HEK293T (cell line): ENCODE results near the gene RBM6.

Experiments used
- CTCF ChIA-PET: fragments of 350-600 bp; formaldehyde crosslinking; extraction: SDS; loops from one replicate; lab custom pipeline; 2021; ENCODE audit warnings: antibody characterized with exemption, inconsistent platforms; lab: Yijun Ruan, JAX
- POLR2A ChIA-PET: fragments of 350-600 bp; formaldehyde crosslinking; extraction: SDS; loops from one replicate; lab custom pipeline; 2020; ENCODE audit warnings: antibody characterized with exemption, inconsistent platforms; lab: Yijun Ruan, JAX
- DNase-seq: peaks from one replicate; pipeline ENCODE4 v3.0.0; 2012; ENCODE audit warnings: mixed read lengths; ENCODE audit errors: extremely low spot score
- ARNT ChIP-seq: fragments of 450-650 bp; IDR thresholded peaks from 2 replicates; pipeline ENCODE4 v1.6.1; 2017; ENCODE audit warnings: mild to moderate bottlenecking
- BHLHE40 ChIP-seq: fragments of 450-650 bp; IDR thresholded peaks from 2 replicates; pipeline ENCODE4 v1.6.1; 2016; ENCODE audit warnings: mild to moderate bottlenecking, moderate library complexity, borderline replicate concordance
- CTBP1 ChIP-seq: fragments of 450-650 bp; IDR thresholded peaks from 2 replicates; pipeline ENCODE4 v1.6.1; 2016; ENCODE audit warnings: borderline replicate concordance
- ELF4 ChIP-seq: fragments of 450-650 bp; IDR thresholded peaks from 2 replicates; pipeline ENCODE4 v1.6.1; 2017; ENCODE audit warnings: antibody characterized with exemption
- FOXA1 ChIP-seq: fragments of 450-650 bp; IDR thresholded peaks from 2 replicates; pipeline ENCODE4 v1.6.1; 2016; ENCODE audit warnings: mild to moderate bottlenecking
- FOXK2 ChIP-seq: fragments of 450-650 bp; IDR thresholded peaks from 2 replicates; pipeline ENCODE4 v1.6.1; 2016; ENCODE audit warnings: mild to moderate bottlenecking
- FOXM1 ChIP-seq: fragments of 450-650 bp; IDR thresholded peaks from 2 replicates; pipeline ENCODE4 v1.6.1; 2017; ENCODE audit warnings: mild to moderate bottlenecking, borderline replicate concordance
- HDGF ChIP-seq: fragments of 450-650 bp; IDR thresholded peaks from 2 replicates; pipeline ENCODE4 v1.6.1; 2017; ENCODE audit warnings: antibody characterized with exemption, borderline replicate concordance
- L3MBTL2 ChIP-seq: fragments of 450-650 bp; conservative IDR thresholded peaks from 2 replicates; pipeline ENCODE4 v1.6.1; 2016; ENCODE audit warnings: mild to moderate bottlenecking
- LEF1 ChIP-seq: fragments of 450-650 bp; IDR thresholded peaks from 2 replicates; pipeline ENCODE4 v1.6.1; 2017; ENCODE audit warnings: mild to moderate bottlenecking, borderline replicate concordance
- NFRKB ChIP-seq: fragments of 450-650 bp; IDR thresholded peaks from 2 replicates; pipeline ENCODE4 v1.6.1; 2016; ENCODE audit warnings: mild to moderate bottlenecking, moderate library complexity
- SP1 ChIP-seq: fragments of 450-650 bp; IDR thresholded peaks from 2 replicates; pipeline ENCODE4 v1.6.1; 2017
- SUZ12 ChIP-seq: fragments of 450-650 bp; IDR thresholded peaks from 2 replicates; pipeline ENCODE4 v1.6.1; 2016; ENCODE audit warnings: mild to moderate bottlenecking
- TARDBP ChIP-seq: fragments of 450-650 bp; IDR thresholded peaks from 2 replicates; pipeline ENCODE4 v1.6.1; 2016
- ZNF384 ChIP-seq: fragments of 450-650 bp; IDR thresholded peaks from 2 replicates; pipeline ENCODE4 v1.6.1; 2016
- TF ChIP-seq, protein P1 (sequence below): fragments of 450-650 bp; IDR thresholded peaks from 2 replicates; pipeline ENCODE4 v1.6.1; 2016

The RBM6 gene

GRCh38 chr3:50100956-50101845 is 161.3 kb downstream of the RBM6 start:
- POLR2A ChIA-PET: interaction anchor here (0.7 kb wide), 1 partner anchor 12 kb away, joined by 3 read pairs; the partner anchor contains the start of gene RBM5

DNA sequence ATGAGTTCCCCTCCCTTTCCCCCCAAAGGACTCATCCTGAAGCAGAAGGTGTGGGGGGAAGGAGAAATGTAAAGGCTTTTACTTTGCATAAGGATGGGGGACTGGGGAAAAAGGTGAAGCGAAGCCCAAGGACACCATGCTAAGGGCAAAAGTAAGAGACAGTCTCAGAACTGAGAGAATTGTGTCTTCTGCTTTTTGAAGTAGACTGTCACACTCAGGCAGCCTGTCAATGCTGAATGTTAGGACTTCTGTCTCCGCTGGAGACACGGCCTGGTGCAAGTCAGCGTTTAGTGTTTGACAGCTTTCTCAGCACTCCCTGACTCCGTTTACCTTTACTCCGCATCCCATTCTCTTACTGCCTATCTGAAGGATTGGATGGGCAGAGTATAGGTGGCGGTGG is 162.6 kb downstream of the RBM6 start:
- CTCF ChIA-PET: no interaction called here
- TF ChIP-seq L3MBTL2 (no peak), FOXM1 (no peak), LEF1 (no peak), NFRKB (no peak), ZNF384 (no peak), SUZ12 (no peak), BHLHE40 (no peak), HDGF (no peak), FOXK2 (no peak), FOXA1 (no peak), CTBP1 (no peak)
- TF ChIP-seq, protein P1, sequence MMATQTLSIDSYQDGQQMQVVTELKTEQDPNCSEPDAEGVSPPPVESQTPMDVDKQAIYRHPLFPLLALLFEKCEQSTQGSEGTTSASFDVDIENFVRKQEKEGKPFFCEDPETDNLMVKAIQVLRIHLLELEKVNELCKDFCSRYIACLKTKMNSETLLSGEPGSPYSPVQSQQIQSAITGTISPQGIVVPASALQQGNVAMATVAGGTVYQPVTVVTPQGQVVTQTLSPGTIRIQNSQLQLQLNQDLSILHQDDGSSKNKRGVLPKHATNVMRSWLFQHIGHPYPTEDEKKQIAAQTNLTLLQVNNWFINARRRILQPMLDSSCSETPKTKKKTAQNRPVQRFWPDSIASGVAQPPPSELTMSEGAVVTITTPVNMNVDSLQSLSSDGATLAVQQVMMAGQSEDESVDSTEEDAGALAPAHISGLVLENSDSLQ: no peak
- POLR2A ChIA-PET: no interaction called here
- no peak for DNase-seq

More at GRCh38 chr3:50100956-50101845, 161.3 kb downstream of the RBM6 start:
- no peak for TF ChIP-seq NFRKB
- TF ChIP-seq LEF1: no peak
- TF ChIP-seq ARNT: no peak
- no peak for TF ChIP-seq FOXA1
- CTCF ChIA-PET: no interaction called here
- no peak for DNase-seq

GRCh38 chr3:50111757-50112156 is 171.8 kb downstream of the RBM6 start:
- TF ChIP-seq ELF4: no peak
- no peak for TF ChIP-seq NFRKB
- no peak for TF ChIP-seq FOXA1
- TF ChIP-seq CTBP1: no peak
- TF ChIP-seq, protein P1: no peak
- TF ChIP-seq TARDBP: no peak
- TF ChIP-seq ARNT: no peak
- POLR2A ChIA-PET: no interaction called here
- CTCF ChIA-PET: interaction anchor here (0.7 to 1.7 kb wide), 2 partner anchors 9 to 129 kb away, joined by 3 to 5 read pairs; no protein-coding TSS in a partner anchor
- no peak for DNase-seq

- TF ChIP-seq ARNT (no peak), FOXA1 (no peak)
- no peak for DNase-seq
- CTCF ChIA-PET: interaction anchor here (0.5 to 1.7 kb wide), 2 partner anchors 8 to 234 kb away, joined by 5 to 6 read pairs; no protein-coding TSS in a partner anchor
- POLR2A ChIA-PET: no interaction called here
These were observed 172.5 kb downstream of the RBM6 start for GRCh38 chr3:50112462-50112861.

- POLR2A ChIA-PET: no interaction called here
- TF ChIP-seq ZNF384 (no peak), FOXK2 (no peak), FOXA1 (no peak), BHLHE40 (no peak), SUZ12 (no peak), CTBP1 (no peak), NFRKB (no peak), FOXM1 (no peak), SP1 (no peak), ELF4 (no peak), HDGF (no peak), TARDBP (no peak), L3MBTL2 (no peak), LEF1 (no peak), ARNT (no peak)
- TF ChIP-seq, protein P1: no peak
- CTCF ChIA-PET: interaction anchor here (0.6 kb wide), 1 partner anchor 416 kb away, joined by 3 read pairs; no protein-coding TSS in a partner anchor
- DNase-seq: no peak
These were observed 177.2 kb downstream of the RBM6 start for GRCh38 chr3:50117120-50117519.

GRCh38 chr3:50118237-50118636 is 178.3 kb downstream of the RBM6 start:
- no peak for DNase-seq
- CTCF ChIA-PET: interaction anchor here (0.6 kb wide), 1 partner anchor 22 kb away, joined by 5 read pairs; no protein-coding TSS in a partner anchor
- TF ChIP-seq L3MBTL2: no peak
- no peak for TF ChIP-seq BHLHE40
- no peak for TF ChIP-seq SP1
- no peak for TF ChIP-seq ZNF384
- TF ChIP-seq NFRKB: no peak
- POLR2A ChIA-PET: no interaction called here

- no peak for TF ChIP-seq ELF4
- no peak for TF ChIP-seq SUZ12
- no peak for TF ChIP-seq ZNF384
- TF ChIP-seq LEF1: no peak
- no peak for TF ChIP-seq HDGF
- TF ChIP-seq, protein P1: no peak
- TF ChIP-seq FOXK2: no peak
- no peak for TF ChIP-seq TARDBP
- no peak for TF ChIP-seq BHLHE40
- no peak for TF ChIP-seq NFRKB
- no peak for TF ChIP-seq CTBP1
- TF ChIP-seq ARNT: no peak
- TF ChIP-seq L3MBTL2: no peak
- TF ChIP-seq FOXM1: no peak
- TF ChIP-seq FOXA1: no peak
- TF ChIP-seq SP1: no peak
- ChIA-PET CTCF (interaction anchor here (1.0 to 1.9 kb wide), 4 partner anchors 10 to 107 kb away, joined by 3 to 11 read pairs (median 4); partner anchors contain the start of gene GNAT1), POLR2A (interaction anchor here (0.7 kb wide), 1 partner anchor 10 kb away, joined by 3 read pairs; no protein-coding TSS in a partner anchor)
- no peak for DNase-seq
These were observed 179.8 kb downstream of the RBM6 start for GRCh38 chr3:50119786-50120185.
